Stimulated activated naive CD8-positive, alpha-beta T cell treated with anti-CD3 and anti-CD28 coated beads, Interleukin-15, Interleukin-2, amounts not matched to agents 100 ng/mL and 50 ng/mL, for 24 hours (primary cell): ENCODE measurements around the gene SOX10.

Experiments used
- H3K27ac Mint-ChIP-seq: one replicate; pipeline ENCODE4 v1.8.0; 2021; ENCODE audit warnings: mild to moderate bottlenecking, mixed read lengths
- H3K27me3 Mint-ChIP-seq: one replicate; pipeline ENCODE4 v1.8.0; 2021; ENCODE audit warnings: mixed read lengths
- H3K36me3 Mint-ChIP-seq: one replicate; pipeline ENCODE4 v1.8.0; 2021; ENCODE audit warnings: low read depth, mixed read lengths
- H3K4me1 Mint-ChIP-seq: one replicate; pipeline ENCODE4 v1.8.0; 2021; ENCODE audit warnings: low read depth, mixed read lengths
- H3K4me3 Mint-ChIP-seq: one replicate; pipeline ENCODE4 v1.8.0; 2021; ENCODE audit warnings: mild to moderate bottlenecking, mixed read lengths
- H3K9me3 Mint-ChIP-seq: one replicate; pipeline ENCODE4 v1.8.0; 2021; ENCODE audit warnings: mixed read lengths

The SOX10 gene

GRCh38 chr22:37983860-37984791 is at the start of gene SOX10:
SOX10 (minus strand) TSS chr22:37984555; CDS start chr22:37983784, 771 bp downstream.
- H3K36me3 Mint-ChIP-seq, result no peaks in the 10 kb centered on the region
- H3K27ac Mint-ChIP-seq, result no peak within 1 kb of the TSS
- no peaks in the 10 kb centered on the region for H3K9me3 Mint-ChIP-seq
- no peak within 1 kb of the TSS for H3K4me3 Mint-ChIP-seq
- H3K4me1 Mint-ChIP-seq, result no peaks in the 10 kb centered on the region
- H3K27me3 Mint-ChIP-seq, result no peaks in the 10 kb centered on the region

- H3K4me3 Mint-ChIP-seq, result no peak overlapping the region
- H3K9me3 Mint-ChIP-seq, result no peaks in the 10 kb centered on the region
- H3K4me1 Mint-ChIP-seq, result no peaks in the 10 kb centered on the region
- no peak overlapping the region for H3K27ac Mint-ChIP-seq
- H3K36me3 Mint-ChIP-seq, result no peaks in the 10 kb centered on the region
- no peaks in the 10 kb centered on the region for H3K27me3 Mint-ChIP-seq
Observed at GRCh38 chr22:38033522-38034277, 49.3 kb upstream of the SOX10 start.

- H3K4me1 Mint-ChIP-seq, result no peaks in the 10 kb centered on the region
- no peaks in the 10 kb centered on the region for H3K36me3 Mint-ChIP-seq
- H3K27ac Mint-ChIP-seq, result no peak overlapping the region
- no peaks in the 10 kb centered on the region for H3K27me3 Mint-ChIP-seq
- no peaks in the 10 kb centered on the region for H3K9me3 Mint-ChIP-seq
- no peak overlapping the region for H3K4me3 Mint-ChIP-seq
Observed at GRCh38 chr22:38032681-38033521, 48.5 kb upstream of the SOX10 start.

GRCh38 chr22:38031491-38031890 is 47.1 kb upstream of the SOX10 start:
- Mint-ChIP-seq H3K4me3 (no peak overlapping the region), H3K27ac (no peak overlapping the region), H3K36me3 (no peaks in the 10 kb centered on the region), H3K9me3 (no peaks in the 10 kb centered on the region), H3K27me3 (no peaks in the 10 kb centered on the region), H3K4me1 (no peaks in the 10 kb centered on the region)

GRCh38 chr22:38030311-38031133 is 46.2 kb upstream of the SOX10 start:
- Mint-ChIP-seq H3K27me3 (no peaks in the 10 kb centered on the region), H3K4me1 (no peaks in the 10 kb centered on the region), H3K36me3 (no peaks in the 10 kb centered on the region), H3K9me3 (no peaks in the 10 kb centered on the region), H3K4me3 (no peak overlapping the region), H3K27ac (no peak overlapping the region)

GRCh38 chr22:38029901-38030300 is 45.5 kb upstream of the SOX10 start:
- no peak overlapping the region for H3K4me3 Mint-ChIP-seq
- no peaks in the 10 kb centered on the region for H3K36me3 Mint-ChIP-seq
- H3K4me1 Mint-ChIP-seq, result no peaks in the 10 kb centered on the region
- H3K27ac Mint-ChIP-seq, result no peak overlapping the region
- no peaks in the 10 kb centered on the region for H3K27me3 Mint-ChIP-seq
- H3K9me3 Mint-ChIP-seq, result no peaks in the 10 kb centered on the region

- Mint-ChIP-seq H3K4me3 (no peak overlapping the region), H3K27me3 (no peaks in the 10 kb centered on the region), H3K4me1 (no peaks in the 10 kb centered on the region), H3K27ac (no peak overlapping the region), H3K36me3 (no peaks in the 10 kb centered on the region), H3K9me3 (no peaks in the 10 kb centered on the region)
Observed at GRCh38 chr22:38029370-38029769, 45.0 kb upstream of the SOX10 start.

- Mint-ChIP-seq H3K4me3 (no peak overlapping the region), H3K36me3 (no peaks in the 10 kb centered on the region), H3K27ac (no peak overlapping the region), H3K27me3 (no peaks in the 10 kb centered on the region), H3K4me1 (no peaks in the 10 kb centered on the region), H3K9me3 (no peaks in the 10 kb centered on the region)
Observed at GRCh38 chr22:38028344-38029130, 44.2 kb upstream of the SOX10 start.

GRCh38 chr22:38027487-38027886 is 43.1 kb upstream of the SOX10 start:
- Mint-ChIP-seq H3K27ac (no peak overlapping the region), H3K9me3 (no peaks in the 10 kb centered on the region), H3K4me1 (no peaks in the 10 kb centered on the region), H3K4me3 (no peak overlapping the region), H3K36me3 (no peaks in the 10 kb centered on the region), H3K27me3 (no peaks in the 10 kb centered on the region)

- Mint-ChIP-seq H3K27ac (no peak overlapping the region), H3K9me3 (no peaks in the 10 kb centered on the region), H3K4me1 (no peaks in the 10 kb centered on the region), H3K4me3 (no peak overlapping the region), H3K27me3 (no peaks in the 10 kb centered on the region), H3K36me3 (no peaks in the 10 kb centered on the region)
Observed at GRCh38 chr22:38026130-38027111, 42.1 kb upstream of the SOX10 start.

- H3K9me3 Mint-ChIP-seq, result no peaks in the 10 kb centered on the region
- no peaks in the 10 kb centered on the region for H3K4me1 Mint-ChIP-seq
- no peak overlapping the region for H3K27ac Mint-ChIP-seq
Observed at GRCh38 chr22:38025514-38025913, 41.2 kb upstream of the SOX10 start.

GRCh38 chr22:38023045-38023444 is 38.7 kb upstream of the SOX10 start:
- Mint-ChIP-seq H3K4me3 (no peak overlapping the region), H3K27me3 (no peaks in the 10 kb centered on the region), H3K36me3 (no peaks in the 10 kb centered on the region), H3K4me1 (no peaks in the 10 kb centered on the region), H3K9me3 (no peaks in the 10 kb centered on the region), H3K27ac (no peak overlapping the region)

More at GRCh38 chr22:38025514-38025913, 41.2 kb upstream of the SOX10 start:
- Mint-ChIP-seq H3K36me3 (no peaks in the 10 kb centered on the region), H3K27me3 (no peaks in the 10 kb centered on the region), H3K4me3 (no peak overlapping the region)
